H9 (cell line): ENCODE measurements around the gene GNB4. TPM values are rescaled to one million over a fixed set of nuclear protein-coding genes. Genes with fewer than 3 reads are reported as not detected.

Experiments used
- DNase-seq: peaks from one replicate; pipeline ENCODE4 v3.0.0-alpha.2; 2017
- H2AFZ ChIP-seq: one replicate; pipeline ENCODE4 v1.6.1; 2013; ENCODE audit warnings: mild to moderate bottlenecking, low read length, control low read depth, moderate library complexity
- H2AK5ac ChIP-seq: 2 replicates; pipeline ENCODE4 v1.6.1; 2013; ENCODE audit warnings: low read length, control low read depth, mixed read lengths; ENCODE audit not compliant: insufficient read length
- H2BK120ac ChIP-seq: one replicate; pipeline ENCODE4 v1.6.1; 2013; ENCODE audit warnings: low read depth, mild to moderate bottlenecking, low read length, control low read depth, inconsistent platforms; ENCODE audit not compliant: poor library complexity, severe bottlenecking
- H2BK12ac ChIP-seq: 2 replicates; pipeline ENCODE4 v1.6.1; 2013; ENCODE audit warnings: low read length, control low read depth, mixed read lengths, low read depth; ENCODE audit not compliant: insufficient read length
- H2BK15ac ChIP-seq: 2 replicates; pipeline ENCODE4 v1.6.1; 2013; ENCODE audit warnings: low read depth, low read length, control low read depth
- H2BK20ac ChIP-seq: one replicate; pipeline ENCODE4 v1.6.1; 2013; ENCODE audit warnings: low read depth, mild to moderate bottlenecking, low read length, control low read depth, inconsistent platforms; ENCODE audit not compliant: poor library complexity, severe bottlenecking
- H2BK5ac ChIP-seq: 2 replicates; pipeline ENCODE4 v1.6.1; 2013; ENCODE audit warnings: low read length, control low read depth, mixed read lengths; ENCODE audit not compliant: insufficient read length
- H3K14ac ChIP-seq: 2 replicates; pipeline ENCODE4 v1.6.1; 2013; ENCODE audit warnings: low read length, control low read depth; ENCODE audit not compliant: insufficient read depth
- H3K18ac ChIP-seq: 2 replicates; pipeline ENCODE4 v1.6.1; 2013; ENCODE audit warnings: low read depth, mild to moderate bottlenecking, mixed read lengths, low read length, control low read depth; ENCODE audit not compliant: insufficient read length
- H3K23ac ChIP-seq: 2 replicates; pipeline ENCODE4 v1.6.1; 2013; ENCODE audit warnings: low read length, control low read depth, mixed read lengths, low read depth; ENCODE audit not compliant: insufficient read length
- H3K23me2 ChIP-seq: 2 replicates; pipeline ENCODE4 v1.6.1; 2013; ENCODE audit warnings: low read depth, mild to moderate bottlenecking, mixed read lengths, low read length, control low read depth; ENCODE audit not compliant: insufficient read length, poor library complexity, severe bottlenecking
- H3K27ac ChIP-seq: 2 replicates; pipeline ENCODE4 v1.5.1; 2013; ENCODE audit warnings: low read length, control low read depth, mixed read lengths, low read depth; ENCODE audit not compliant: insufficient read length
- H3K27me3 ChIP-seq: 2 replicates; pipeline ENCODE4 v1.6.1; 2013; ENCODE audit warnings: low read length, control low read depth, inconsistent platforms; ENCODE audit not compliant: insufficient read depth
- H3K4ac ChIP-seq: 2 replicates; pipeline ENCODE4 v1.6.1; 2013; ENCODE audit warnings: low read depth, mild to moderate bottlenecking, control low read depth, inconsistent platforms, low read length, moderate library complexity
- H3K4me1 ChIP-seq: 2 replicates; pipeline ENCODE4 v1.6.1; 2013; ENCODE audit warnings: low read length, control low read depth, inconsistent platforms; ENCODE audit not compliant: insufficient read depth
- H3K4me2 ChIP-seq: 2 replicates; pipeline ENCODE4 v1.6.1; 2013; ENCODE audit warnings: low read length, control low read depth, mixed read lengths; ENCODE audit not compliant: insufficient read length, insufficient read depth
- H3K56ac ChIP-seq: 2 replicates; pipeline ENCODE4 v1.6.1; 2013; ENCODE audit warnings: low read depth, mild to moderate bottlenecking, mixed read lengths, low read length, control low read depth; ENCODE audit not compliant: insufficient read length
- H3K79me1 ChIP-seq: 2 replicates; pipeline ENCODE4 v1.6.1; 2013; ENCODE audit warnings: low read depth, mild to moderate bottlenecking, moderate library complexity, low read length, control low read depth, inconsistent platforms; ENCODE audit not compliant: insufficient read depth, poor library complexity, severe bottlenecking
- H3K79me2 ChIP-seq: 2 replicates; pipeline ENCODE4 v1.6.1; 2013; ENCODE audit warnings: low read length, control low read depth, inconsistent platforms; ENCODE audit not compliant: insufficient read depth
- H3K9ac ChIP-seq: 2 replicates; pipeline ENCODE4 v1.6.1; 2013; ENCODE audit warnings: low read length, control low read depth, mixed read lengths; ENCODE audit not compliant: insufficient read length; ENCODE audit errors: extremely low read depth
- H3K9me3 ChIP-seq: one replicate; pipeline ENCODE4 v1.6.1; 2013; ENCODE audit warnings: low read depth, low read length, inconsistent platforms; ENCODE audit not compliant: control insufficient read depth
- H3T11ph ChIP-seq: one replicate; pipeline ENCODE4 v1.6.1; 2013; ENCODE audit warnings: mild to moderate bottlenecking, low read length, control low read depth, inconsistent platforms
- H4K20me1 ChIP-seq: one replicate; pipeline ENCODE4 v1.6.1; 2013; ENCODE audit not compliant: control insufficient read depth, insufficient read length, insufficient read depth
- H4K5ac ChIP-seq: 2 replicates; pipeline ENCODE4 v1.6.1; 2013; ENCODE audit warnings: low read depth, mild to moderate bottlenecking, mixed read lengths, low read length, control low read depth; ENCODE audit not compliant: insufficient read length
- H4K8ac ChIP-seq: replicated peaks from 2 replicates; pipeline ENCODE4 v1.6.1; 2013; ENCODE audit warnings: low read length, control low read depth, mixed read lengths, low read depth; ENCODE audit not compliant: insufficient read length
- H4K91ac ChIP-seq: 2 replicates; pipeline ENCODE4 v1.6.1; 2013; ENCODE audit warnings: low read depth, mild to moderate bottlenecking, moderate library complexity, mixed read lengths, low read length, control low read depth; ENCODE audit not compliant: insufficient read length
- H3K27ac Mint-ChIP-seq, 3 experiments: 2 replicates in 2 of 3; 3 replicates in 1 of 3; pipeline ENCODE4 v1.8.0; 2020 to 2021; ENCODE audit warnings: mixed read lengths in 3 of 3, mild to moderate bottlenecking in 1 of 3, moderate library complexity in 1 of 3
- H3K27me3 Mint-ChIP-seq: 2 replicates; pipeline ENCODE4 v1.8.0; 2021; ENCODE audit warnings: low read depth, mild to moderate bottlenecking, moderate library complexity, mixed read lengths
- H3K36me3 Mint-ChIP-seq, 3 experiments: 2 replicates in 2 of 3; 3 replicates in 1 of 3; pipeline ENCODE4 v1.8.0; 2020 to 2021; ENCODE audit warnings: low read depth in 3 of 3, mixed read lengths in 3 of 3; ENCODE audit not compliant: insufficient read depth in 1 of 3
- H3K4me1 Mint-ChIP-seq, 2 experiments: 2 replicates each; pipeline ENCODE4 v1.8.0; 2020; ENCODE audit warnings: mixed read lengths in 2 of 2
- H3K4me3 Mint-ChIP-seq, 2 experiments: 2 replicates in 1 of 2; 3 replicates in 1 of 2; pipeline ENCODE4 v1.8.0; 2020 to 2021; ENCODE audit warnings: mild to moderate bottlenecking in 2 of 2, mixed read lengths in 2 of 2, moderate library complexity in 1 of 2
- H3K9me3 Mint-ChIP-seq, 2 experiments: 2 replicates in 1 of 2; 3 replicates in 1 of 2; pipeline ENCODE4 v1.8.0; 2020; ENCODE audit warnings: mild to moderate bottlenecking in 2 of 2, mixed read lengths in 2 of 2, moderate library complexity in 1 of 2
- CTCF ChIP-seq: fragments of 200-600 bp; sonication (generic); conservative IDR thresholded peaks from 3 replicates; pipeline ENCODE4 v1.8.0; 2021; ENCODE audit warnings: antibody characterized with exemption, mild to moderate bottlenecking
- WGBS: extraction: QIAGEN DNeasy Blood & Tissue Kit; methylation state at CpG from one replicate; pipeline ENCODE4 v1.1.7; 2013; ENCODE audit warnings: missing lambda C conversion rate, low lambda C conversion rate, mixed read lengths; ENCODE audit not compliant: insufficient read length; ENCODE audit errors: extremely low coverage; 5-methylcytosine and 5-hydroxymethylcytosine counted together
- total RNA-seq: library from RNA; stranded (reverse); gene quantifications from 2 replicates; pipeline ENCODE4 v1.2.1, GENCODE V29; 2021

Gene GNB4
- total RNA-seq, 1 experiment from 2014 or later: 25.0 TPM

DNA sequence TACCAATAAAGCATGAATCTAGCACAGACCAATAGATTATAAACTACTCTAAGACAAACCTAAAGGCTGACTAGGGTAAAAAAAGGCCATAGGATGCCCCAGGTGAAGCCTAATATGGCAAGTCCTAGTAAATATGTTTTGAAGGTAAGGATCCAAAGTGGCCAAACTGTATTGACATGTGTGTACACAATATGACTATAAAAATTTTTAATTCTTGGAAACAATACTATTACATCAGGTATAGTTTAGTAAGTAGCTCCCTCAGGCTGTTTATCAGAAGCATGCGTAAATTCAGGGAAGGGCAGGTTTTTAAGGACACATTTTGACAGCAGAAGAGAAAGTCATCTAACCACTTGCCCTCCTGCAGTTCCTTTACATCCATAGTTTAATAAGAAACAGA lies 18.8 kb downstream of the GNB4 start:
- Histone ChIP-seq H3K27ac (no peak overlapping the region), H3K4me1 (no peaks in the 10 kb centered on the region; the same call in 1 of the 2 replicates), H4K20me1 (no peaks in the 10 kb centered on the region), H3K4me2 (no peak overlapping the region), H2BK5ac (no peak overlapping the region), H3K14ac (no peak overlapping the region), H2BK120ac (no peak overlapping the region), H3K9me3 (no peaks in the 10 kb centered on the region), H3K9ac (no peak overlapping the region), H4K8ac (no peak overlapping the region), H3K4ac (no peak overlapping the region), H2BK20ac (no peak overlapping the region), H3K56ac (no peak overlapping the region), H3K23ac (no peak overlapping the region), H4K5ac (no peak overlapping the region), H4K91ac (no peak overlapping the region), H3K27me3 (no peaks in the 10 kb centered on the region), H3K18ac (no peak overlapping the region), H3K23me2 (no peaks in the 10 kb centered on the region), H2BK15ac (no peak overlapping the region), H3T11ph (no peak overlapping the region), H2BK12ac (no peak overlapping the region), H2AFZ (no peak overlapping the region), H2AK5ac (no peak overlapping the region), H3K79me2 (no peaks in the 10 kb centered on the region; the same call in 1 of the 2 replicates), H3K79me1 (peaks cover 2% of the 10 kb centered on the region)
- Mint-ChIP-seq H3K36me3 (no peaks in the 10 kb centered on the region), H3K9me3 (no peaks in the 10 kb centered on the region), H3K27me3 (no peaks in the 10 kb centered on the region), H3K4me1 (peaks cover 2 to 8% of the 10 kb centered on the region in 2 experiments; a peak in 3 of 4 replicates), H3K27ac (peak overlapping the region in 1 of 3 experiments; percentile 23; a peak in 1 of 7 replicates), H3K4me3 (no peak overlapping the region; a peak in 1 of 5 replicates)
- TF ChIP-seq CTCF: no peak
- no CpG with 5 or more reads among the region's 1 CpG for WGBS
- DNase-seq: no peak
